PC-3 (cell line): ENCODE results near the gene ACTR1A. TPM values are rescaled to one million over a fixed set of nuclear protein-coding genes. Genes with fewer than 3 reads are reported as not detected.

Experiments used
- ATAC-seq: fragments of 200-7000 bp; cut with Tn5 transposase; 2 replicates; pipeline ENCODE4 v1.9.1; 2020; ENCODE audit warnings: mild to moderate bottlenecking, moderate library complexity
- BruUV-seq: library from RNA; stranded (reverse); fragments of 400-500 nt; replicated peaks from 2 replicates; lab custom pipeline; 2021; lab: Mats Ljungman, UMichigan
- CTCF ChIA-PET: fragments of 300-600 bp; sonication (Branson Sonifier 250); formaldehyde crosslinking; loops from one replicate; lab custom pipeline; 2022; ENCODE audit warnings: antibody characterized with exemption; lab: Charles Lee
- POLR2A ChIA-PET: fragments of 300-600 bp; sonication (Branson Sonifier 250); formaldehyde crosslinking; loops from one replicate; lab custom pipeline; 2022; ENCODE audit warnings: antibody characterized with exemption; ENCODE audit not compliant: unreplicated experiment; lab: Charles Lee
- DNase-seq: peaks from one replicate; pipeline ENCODE4 v3.0.0-alpha.2; 2015
- H2AFZ ChIP-seq: fragments of 300-600 bp; sonication (generic); 2 replicates; pipeline ENCODE4 v1.6.0; 2016; ENCODE audit warnings: antibody characterized with exemption, low read length
- H3F3A ChIP-seq: fragments of 300-600 bp; sonication (generic); one replicate; pipeline ENCODE4 v1.6.0; 2017; ENCODE audit warnings: antibody characterized with exemption, low read length, control low read depth, mild to moderate bottlenecking; ENCODE audit not compliant: unreplicated experiment
- H3K27ac ChIP-seq: fragments of 300-600 bp; sonication (generic); 2 replicates; pipeline ENCODE4 v1.5.1; 2016; ENCODE audit warnings: mild to moderate bottlenecking, low read length
- H3K27me3 ChIP-seq: fragments of 300-600 bp; sonication (generic); 2 replicates; pipeline ENCODE4 v1.6.1; 2016; ENCODE audit warnings: low read length, mixed read lengths
- H3K36me3 ChIP-seq: fragments of 300-600 bp; sonication (generic); 2 replicates; pipeline ENCODE4 v1.6.1; 2016; ENCODE audit warnings: low read depth, mixed run types, low read length, mixed read lengths
- H3K4me1 ChIP-seq: fragments of 300-600 bp; sonication (generic); 2 replicates; pipeline ENCODE4 v1.5.1; 2016; ENCODE audit warnings: low read length; ENCODE audit not compliant: insufficient read depth
- H3K4me2 ChIP-seq: fragments of 300-600 bp; sonication (generic); 2 replicates; pipeline ENCODE4 v1.6.0; 2016; ENCODE audit warnings: low read length
- H3K4me3 ChIP-seq: fragments of 300-600 bp; sonication (generic); 2 replicates; pipeline ENCODE4 v1.5.1; 2016; ENCODE audit warnings: mild to moderate bottlenecking, low read length, mixed read lengths
- H3K79me2 ChIP-seq: fragments of 300-600 bp; sonication (generic); 2 replicates; pipeline ENCODE4 v1.6.1; 2017; ENCODE audit warnings: low read length, mixed read lengths
- H3K9ac ChIP-seq: fragments of 300-600 bp; sonication (generic); 2 replicates; pipeline ENCODE4 v1.6.0; 2016; ENCODE audit warnings: mild to moderate bottlenecking, low read length
- H3K9me2 ChIP-seq: fragments of 300-600 bp; sonication (generic); replicated peaks from 2 replicates; pipeline ENCODE4 v1.6.1; 2016; ENCODE audit warnings: mixed run types, low read length, mixed read lengths
- H3K9me3 ChIP-seq: fragments of 300-600 bp; sonication (generic); 2 replicates; pipeline ENCODE4 v1.6.1; 2016; ENCODE audit warnings: low read length, mixed read lengths
- H4K20me1 ChIP-seq: fragments of 300-600 bp; sonication (generic); 2 replicates; pipeline ENCODE4 v1.6.1; 2016; ENCODE audit warnings: low read length, mixed read lengths
- EZH2 ChIP-seq: fragments of 300-600 bp; sonication (generic); IDR thresholded peaks from one replicate; pipeline ENCODE4 v1.6.1; 2017; ENCODE audit warnings: antibody characterized with exemption, mild to moderate bottlenecking, low read length; ENCODE audit not compliant: unreplicated experiment
- EZH2phosphoT487 ChIP-seq: fragments of 300-600 bp; sonication (generic); IDR thresholded peaks from 2 replicates; pipeline ENCODE4 v1.6.1; 2018; ENCODE audit warnings: mild to moderate bottlenecking, antibody characterized with exemption, low read length, borderline replicate concordance
- intact Hi-C: fragments of 100-400 bp; cut with micrococcal nuclease; formaldehyde crosslinking; loops from 2 replicates; pipeline ENCODE4 v1.9.0; 2023
- total RNA-seq: library from RNA; depleted of rRNA; stranded (reverse); fragments of >200 nt; gene quantifications from 2 replicates; pipeline ENCODE4 v1.2.3, GENCODE V29; 2014
- TF ChIP-seq, protein P1 (sequence below): fragments of 300-600 bp; sonication (generic); conservative IDR thresholded peaks from 2 replicates; pipeline ENCODE4 v1.5.1; 2017; ENCODE audit warnings: antibody characterized with exemption, low read depth, mild to moderate bottlenecking, low read length

The ACTR1A gene
- total RNA-seq, 1 experiment from 2014 or later: 69.9 TPM

GRCh38 chr10:102522874-102523249 lies 20.4 kb upstream of the ACTR1A start:
- Histone ChIP-seq H3K27me3 (no peaks in the 10 kb centered on the region), H3F3A (no peaks in the 10 kb centered on the region), H3K9ac (no peak overlapping the region), H3K27ac (no peak overlapping the region), H3K9me3 (no peaks in the 10 kb centered on the region), H3K79me2 (no peaks in the 10 kb centered on the region), H3K4me2 (no peak overlapping the region), H4K20me1 (no peaks in the 10 kb centered on the region), H2AFZ (no peak overlapping the region), H3K9me2 (no peaks in the 10 kb centered on the region), H3K36me3 (no peaks in the 10 kb centered on the region), H3K4me1 (no peaks in the 10 kb centered on the region), H3K4me3 (no peak overlapping the region)
- ATAC-seq (no peak), DNase-seq (no peak)
- TF ChIP-seq EZH2phosphoT487 (no peak), EZH2 (no peak)
- TF ChIP-seq, protein P1, sequence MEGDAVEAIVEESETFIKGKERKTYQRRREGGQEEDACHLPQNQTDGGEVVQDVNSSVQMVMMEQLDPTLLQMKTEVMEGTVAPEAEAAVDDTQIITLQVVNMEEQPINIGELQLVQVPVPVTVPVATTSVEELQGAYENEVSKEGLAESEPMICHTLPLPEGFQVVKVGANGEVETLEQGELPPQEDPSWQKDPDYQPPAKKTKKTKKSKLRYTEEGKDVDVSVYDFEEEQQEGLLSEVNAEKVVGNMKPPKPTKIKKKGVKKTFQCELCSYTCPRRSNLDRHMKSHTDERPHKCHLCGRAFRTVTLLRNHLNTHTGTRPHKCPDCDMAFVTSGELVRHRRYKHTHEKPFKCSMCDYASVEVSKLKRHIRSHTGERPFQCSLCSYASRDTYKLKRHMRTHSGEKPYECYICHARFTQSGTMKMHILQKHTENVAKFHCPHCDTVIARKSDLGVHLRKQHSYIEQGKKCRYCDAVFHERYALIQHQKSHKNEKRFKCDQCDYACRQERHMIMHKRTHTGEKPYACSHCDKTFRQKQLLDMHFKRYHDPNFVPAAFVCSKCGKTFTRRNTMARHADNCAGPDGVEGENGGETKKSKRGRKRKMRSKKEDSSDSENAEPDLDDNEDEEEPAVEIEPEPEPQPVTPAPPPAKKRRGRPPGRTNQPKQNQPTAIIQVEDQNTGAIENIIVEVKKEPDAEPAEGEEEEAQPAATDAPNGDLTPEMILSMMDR: no peak
- ChIA-PET CTCF (no interaction called here), POLR2A (no interaction called here)
- BruUV-seq: no TSS peak
- intact Hi-C loops: no loop called here

- Histone ChIP-seq H3K4me1 (no peaks in the 10 kb centered on the region), H3K36me3 (no peaks in the 10 kb centered on the region), H3K4me3 (no peak overlapping the region), H2AFZ (no peak overlapping the region), H3K9me2 (no peaks in the 10 kb centered on the region), H3K79me2 (no peaks in the 10 kb centered on the region), H3K4me2 (no peak overlapping the region), H3K27ac (no peak overlapping the region), H3K9me3 (no peaks in the 10 kb centered on the region), H4K20me1 (no peaks in the 10 kb centered on the region), H3F3A (no peaks in the 10 kb centered on the region), H3K27me3 (no peaks in the 10 kb centered on the region), H3K9ac (no peak overlapping the region)
- DNase-seq (no peak), ATAC-seq (no peak)
- no TSS peak for BruUV-seq
- intact Hi-C loops: no loop called here
- ChIA-PET POLR2A (no interaction called here), CTCF (no interaction called here)
- TF ChIP-seq EZH2phosphoT487: no peak
- TF ChIP-seq, protein P1: no peak
- TF ChIP-seq EZH2: no peak
Observed at GRCh38 chr10:102519246-102519825, 16.8 kb upstream of the ACTR1A start.

- Histone ChIP-seq H3K4me1 (no peaks in the 10 kb centered on the region), H3F3A (no peaks in the 10 kb centered on the region), H3K27ac (no peak overlapping the region), H3K79me2 (no peaks in the 10 kb centered on the region), H2AFZ (no peak overlapping the region), H3K4me2 (no peak overlapping the region), H3K9ac (no peak overlapping the region), H3K27me3 (no peaks in the 10 kb centered on the region), H3K9me2 (no peaks in the 10 kb centered on the region), H3K4me3 (no peak overlapping the region), H3K9me3 (no peaks in the 10 kb centered on the region), H3K36me3 (no peaks in the 10 kb centered on the region), H4K20me1 (no peaks in the 10 kb centered on the region)
- ChIA-PET POLR2A (no interaction called here), CTCF (no interaction called here)
- intact Hi-C loops: no loop called here
- TF ChIP-seq, protein P1: no peak
- no peak for TF ChIP-seq EZH2
- TF ChIP-seq EZH2phosphoT487: no peak
- no TSS peak for BruUV-seq
- no peak for ATAC-seq
- DNase-seq: no peak
Observed at GRCh38 chr10:102517553-102517952, 15.0 kb upstream of the ACTR1A start.
